GM12875 (cell line): Measurements from ENCODE around the gene GARIN5B.

Source experiments
- H3K4me3 ChIP-seq: one replicate; pipeline ENCODE4 v1.5.1; 2011; ENCODE audit warnings: low read depth, low read length, control low read depth
- TF ChIP-seq, protein P1 (sequence below): IDR thresholded peaks from 2 replicates; pipeline ENCODE4 v1.5.1; 2011; ENCODE audit warnings: low read depth, mild to moderate bottlenecking, control low read depth, inconsistent platforms, low read length, moderate library complexity, borderline replicate concordance; ENCODE audit not compliant: insufficient read depth

Gene GARIN5B

GRCh38 chr19:55392820-55393761 is 30.0 kb upstream of the GARIN5B start:
- TF ChIP-seq, protein P1, sequence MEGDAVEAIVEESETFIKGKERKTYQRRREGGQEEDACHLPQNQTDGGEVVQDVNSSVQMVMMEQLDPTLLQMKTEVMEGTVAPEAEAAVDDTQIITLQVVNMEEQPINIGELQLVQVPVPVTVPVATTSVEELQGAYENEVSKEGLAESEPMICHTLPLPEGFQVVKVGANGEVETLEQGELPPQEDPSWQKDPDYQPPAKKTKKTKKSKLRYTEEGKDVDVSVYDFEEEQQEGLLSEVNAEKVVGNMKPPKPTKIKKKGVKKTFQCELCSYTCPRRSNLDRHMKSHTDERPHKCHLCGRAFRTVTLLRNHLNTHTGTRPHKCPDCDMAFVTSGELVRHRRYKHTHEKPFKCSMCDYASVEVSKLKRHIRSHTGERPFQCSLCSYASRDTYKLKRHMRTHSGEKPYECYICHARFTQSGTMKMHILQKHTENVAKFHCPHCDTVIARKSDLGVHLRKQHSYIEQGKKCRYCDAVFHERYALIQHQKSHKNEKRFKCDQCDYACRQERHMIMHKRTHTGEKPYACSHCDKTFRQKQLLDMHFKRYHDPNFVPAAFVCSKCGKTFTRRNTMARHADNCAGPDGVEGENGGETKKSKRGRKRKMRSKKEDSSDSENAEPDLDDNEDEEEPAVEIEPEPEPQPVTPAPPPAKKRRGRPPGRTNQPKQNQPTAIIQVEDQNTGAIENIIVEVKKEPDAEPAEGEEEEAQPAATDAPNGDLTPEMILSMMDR = no peak

GRCh38 chr19:55391702-55392615 is 28.9 kb upstream of the GARIN5B start:
- H3K4me3 ChIP-seq = no peak overlapping the region
- TF ChIP-seq, protein P1 = no peak

More at GRCh38 chr19:55392820-55393761, 30.0 kb upstream of the GARIN5B start:
- no peak overlapping the region for H3K4me3 ChIP-seq

DNA sequence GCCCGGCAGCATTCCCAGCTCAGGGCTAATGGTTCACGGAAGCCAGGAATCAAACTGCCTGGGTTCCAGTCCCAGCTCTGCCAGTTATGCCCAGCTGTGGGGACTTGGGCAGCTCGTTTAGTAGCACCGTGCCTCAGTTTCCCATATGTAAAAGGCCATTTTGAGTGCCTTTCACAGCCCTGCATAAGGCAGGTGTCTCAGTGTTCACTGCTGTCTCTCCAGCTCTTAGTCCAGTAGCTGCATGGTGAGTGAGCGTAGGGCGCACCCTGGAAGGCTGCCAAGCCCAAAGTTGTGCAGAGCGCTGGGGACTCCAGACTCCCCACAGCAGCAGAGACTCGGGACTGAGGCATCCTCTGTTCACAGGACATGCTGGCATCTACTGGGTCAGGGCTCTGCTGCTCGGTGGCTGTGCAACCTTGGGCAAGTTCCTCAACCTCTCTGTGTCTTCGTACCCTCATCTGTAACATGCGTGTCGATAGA is 28.2 kb upstream of the GARIN5B start:
- no peak overlapping the region for H3K4me3 ChIP-seq

GRCh38 chr19:55390461-55390880 is 27.4 kb upstream of the GARIN5B start:
- TF ChIP-seq, protein P1 = no peak

More for the DNA sequence above, 28.2 kb upstream of the GARIN5B start:
- TF ChIP-seq, protein P1 = no peak

GRCh38 chr19:55389386-55390317 is 26.6 kb upstream of the GARIN5B start:
- H3K4me3 ChIP-seq = no peak overlapping the region
- TF ChIP-seq, protein P1 = no peak

More at GRCh38 chr19:55390461-55390880, 27.4 kb upstream of the GARIN5B start:
- H3K4me3 ChIP-seq = no peak overlapping the region

GRCh38 chr19:55387736-55388497 is 24.9 kb upstream of the GARIN5B start:
- TF ChIP-seq, protein P1 = no peak
- H3K4me3 ChIP-seq = peak overlapping the region; percentile 99
